HEK293 (cell line): ENCODE measurements around the gene ADD1.

Experiments used
- CTCF ChIP-seq: fragments of 450-650 bp; formaldehyde crosslinking; IDR thresholded peaks from 2 replicates; pipeline ENCODE4 v1.5.1; 2016; ENCODE audit warnings: missing biosample characterization, missing genetic modification characterization
- HOXA7 ChIP-seq: sonication (generic); formaldehyde crosslinking; IDR thresholded peaks from 2 replicates; pipeline ENCODE4 v1.8.1; 2022; ENCODE audit warnings: missing genetic modification reagents, borderline replicate concordance
- KLF10 ChIP-seq: fragments of 450-650 bp; IDR thresholded peaks from 2 replicates; pipeline ENCODE4 v1.5.1; 2018; ENCODE audit warnings: missing biosample characterization, mild to moderate bottlenecking, missing genetic modification characterization
- PRDM4 ChIP-seq: fragments of 450-650 bp; formaldehyde crosslinking; IDR thresholded peaks from 2 replicates; pipeline ENCODE4 v1.5.1; 2017; ENCODE audit warnings: missing biosample characterization, missing genetic modification characterization
- REST ChIP-seq: fragments of 450-650 bp; formaldehyde crosslinking; IDR thresholded peaks from 2 replicates; pipeline ENCODE4 v1.5.1; 2016; ENCODE audit warnings: missing biosample characterization, missing genetic modification characterization
- TCF7L2 ChIP-seq: IDR thresholded peaks from 2 replicates; pipeline ENCODE4 v1.6.1; 2011; ENCODE audit warnings: low read depth, mild to moderate bottlenecking, inconsistent platforms, low read length, moderate library complexity, borderline replicate concordance
- ZBTB21 ChIP-seq: fragments of 450-650 bp; formaldehyde crosslinking; IDR thresholded peaks from 2 replicates; pipeline ENCODE4 v1.5.1; 2017; ENCODE audit warnings: missing biosample characterization, missing genetic modification characterization
- ZFP41 ChIP-seq: fragments of 450-650 bp; formaldehyde crosslinking; IDR thresholded peaks from 2 replicates; pipeline ENCODE4 v1.5.1; 2016; ENCODE audit warnings: missing biosample characterization, missing genetic modification characterization, borderline replicate concordance
- ZFP69B ChIP-seq: fragments of 450-650 bp; formaldehyde crosslinking; IDR thresholded peaks from 2 replicates; pipeline ENCODE4 v1.5.1; 2016; ENCODE audit warnings: missing biosample characterization, missing genetic modification characterization
- ZNF112 ChIP-seq: fragments of 450-650 bp; formaldehyde crosslinking; IDR thresholded peaks from 2 replicates; pipeline ENCODE4 v1.5.0; 2017; ENCODE audit warnings: missing biosample characterization, missing genetic modification characterization
- ZNF449 ChIP-seq: fragments of 450-650 bp; formaldehyde crosslinking; IDR thresholded peaks from 2 replicates; pipeline ENCODE4 v1.5.1; 2017; ENCODE audit warnings: missing biosample characterization, mild to moderate bottlenecking, missing genetic modification characterization, moderate library complexity
- ZNF560 ChIP-seq: fragments of 450-650 bp; formaldehyde crosslinking; IDR thresholded peaks from 2 replicates; pipeline ENCODE4 v1.5.1; 2017; ENCODE audit warnings: missing biosample characterization, missing genetic modification characterization, borderline replicate concordance
- ZNF561 ChIP-seq: fragments of 450-650 bp; IDR thresholded peaks from 2 replicates; pipeline ENCODE4 v1.5.1; 2018; ENCODE audit warnings: missing biosample characterization, missing genetic modification characterization, borderline replicate concordance
- ZSCAN5A ChIP-seq: fragments of 450-650 bp; formaldehyde crosslinking; IDR thresholded peaks from 2 replicates; pipeline ENCODE4 v1.5.1; 2016; ENCODE audit warnings: missing biosample characterization, missing genetic modification characterization

- TF ChIP-seq CTCF (tag by site-specific recombination) = no peak
- TF ChIP-seq REST (tag by site-specific recombination) = no peak
- no peak for TF ChIP-seq KLF10 (tag by site-specific recombination)
- TF ChIP-seq ZNF560 = no peak
- TF ChIP-seq TCF7L2 = no peak
- no peak for TF ChIP-seq HOXA7 (CRISPR knock-in tag)
- TF ChIP-seq PRDM4 (tag by site-specific recombination) = no peak
- no peak for TF ChIP-seq ZNF112 (tag by site-specific recombination)
- TF ChIP-seq ZFP41 (tag by site-specific recombination) = no peak
- TF ChIP-seq ZNF449 (tag by site-specific recombination) = no peak
- TF ChIP-seq ZFP69B (tag by site-specific recombination) = no peak
- TF ChIP-seq ZBTB21 = no peak
- no peak for TF ChIP-seq ZNF561 (tag by site-specific recombination)
- TF ChIP-seq ZSCAN5A (tag by site-specific recombination) = no peak
These were observed 79.5 kb downstream of the ADD1 start for GRCh38 chr4:2923141-2923551.
